Smooth muscle cell of trachea (primary cell): ENCODE measurements around the gene ANKRD34B. TPM values are rescaled to one million over a fixed set of nuclear protein-coding genes. Genes with fewer than 3 reads are reported as not detected.

Experiments used
- total RNA-seq: library from RNA; depleted of rRNA; stranded (reverse); fragments of >200 nt; gene quantifications from 2 replicates; pipeline ENCODE4 v1.2.1, GENCODE V29; 2014

ANKRD34B gene
- total RNA-seq = not detected in 2 replicates

DNA sequence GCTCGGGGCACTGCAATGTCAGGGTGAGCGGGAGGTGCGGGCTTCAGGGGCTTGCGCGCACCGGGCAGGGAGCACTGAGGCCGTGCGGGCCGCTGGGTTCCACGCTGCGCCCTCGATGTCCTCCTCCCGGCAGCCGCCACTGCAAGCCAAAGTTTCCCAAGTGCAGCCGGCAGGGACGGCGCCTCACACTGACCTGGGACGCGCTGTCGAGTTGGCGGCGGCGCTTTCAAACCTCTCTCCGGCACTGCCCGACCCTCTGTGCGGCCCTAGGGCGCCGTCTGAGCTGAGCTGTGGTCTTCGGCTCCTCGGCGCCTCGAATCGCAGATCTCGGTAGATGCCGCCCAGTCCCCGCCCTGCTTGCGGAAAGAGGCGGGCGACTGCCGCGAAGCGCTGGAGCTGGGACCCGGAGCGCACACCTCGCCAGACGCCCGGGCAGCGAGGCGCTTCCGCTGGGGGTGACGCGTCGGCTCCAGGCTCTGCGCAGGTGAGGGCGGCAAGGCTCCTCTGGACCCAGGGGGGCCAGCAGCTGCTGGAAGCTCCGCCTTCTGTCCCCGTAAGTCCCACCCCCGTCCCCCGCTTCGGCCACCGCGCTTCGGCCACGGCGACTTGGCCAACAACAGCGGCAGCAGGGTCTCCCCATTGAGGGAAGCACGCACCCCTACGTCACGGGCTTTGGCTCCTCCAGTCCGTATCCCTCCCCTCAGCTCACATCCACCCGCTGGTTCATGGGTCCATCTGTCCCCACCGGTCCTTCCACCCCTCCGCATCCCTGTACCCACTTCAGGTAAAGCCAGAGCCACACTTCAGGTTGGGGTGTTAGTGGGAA is at the start of gene ANKRD34B:
Gene ANKRD34B (minus strand): TSS at position 320 of the 826 bp plus-strand sequence. CDS start 10,261 bp downstream, outside the sequence.

Other genes with a start within 250 kb of the ANKRD34B start
- gene ZFYVE16, start 162.2 kb downstream of the ANKRD34B start, total RNA-seq = 24.5 and 32.1 TPM in 2 replicates
- gene FAM151B, start 82.2 kb downstream of the ANKRD34B start, total RNA-seq = 3.8 and 5.0 TPM in 2 replicates
- 14.2 and 18.3 TPM in 2 replicates for gene MSH3, start 84.4 kb upstream of the ANKRD34B start, total RNA-seq
- gene DHFR, start 84.7 kb upstream of the ANKRD34B start, total RNA-seq = 8.9 and 39.1 TPM in 2 replicates